SK-N-SH treated with all-trans-retinoic acid at 6 μM for 48 hours (cell line): ENCODE measurements around the gene CD151.

ENCODE experiments used
- ARNTL ChIP-seq: fragments of 450-650 bp; formaldehyde crosslinking; IDR thresholded peaks from 2 replicates; pipeline ENCODE4 v1.5.0; 2020; ENCODE audit warnings: low read depth, mild to moderate bottlenecking, moderate library complexity, borderline replicate concordance
- CREB5 ChIP-seq: fragments of 250-450 bp; sonication (Bioruptor Pico); IDR thresholded peaks from 2 replicates; pipeline ENCODE4 v1.5.1; 2020; ENCODE audit warnings: low read depth, mild to moderate bottlenecking, moderate library complexity
- GLIS3 ChIP-seq: fragments of 250-450 bp; sonication (Bioruptor Pico); IDR thresholded peaks from 2 replicates; pipeline ENCODE4 v1.5.0; 2020; ENCODE audit warnings: mild to moderate bottlenecking, moderate library complexity
- OSR1 ChIP-seq: fragments of 250-450 bp; sonication (Bioruptor Pico); IDR thresholded peaks from 2 replicates; pipeline ENCODE4 v1.8.0; 2022; ENCODE audit warnings: moderate library complexity, mild to moderate bottlenecking, inconsistent platforms
- PATZ1 ChIP-seq: fragments of 250-450 bp; sonication (Bioruptor Pico); IDR thresholded peaks from 2 replicates; pipeline ENCODE4 v1.8.0; 2020; ENCODE audit warnings: mild to moderate bottlenecking, moderate library complexity, borderline replicate concordance
- PPARA ChIP-seq: fragments of 250-450 bp; sonication (Bioruptor Pico); IDR thresholded peaks from 2 replicates; pipeline ENCODE4 v1.5.0; 2020; ENCODE audit warnings: mild to moderate bottlenecking, borderline replicate concordance
- RARB ChIP-seq: fragments of 250-450 bp; sonication (Bioruptor Pico); IDR thresholded peaks from 2 replicates; pipeline ENCODE4 v1.8.0; 2021; ENCODE audit warnings: mild to moderate bottlenecking, moderate library complexity
- ZC3H10 ChIP-seq: fragments of 250-450 bp; sonication (Bioruptor Pico); IDR thresholded peaks from 2 replicates; pipeline ENCODE4 v1.5.1; 2021; ENCODE audit warnings: mild to moderate bottlenecking, moderate library complexity
- ZNF8 ChIP-seq: fragments of 450-650 bp; formaldehyde crosslinking; IDR thresholded peaks from 2 replicates; pipeline ENCODE4 v1.5.0; 2020; ENCODE audit warnings: mild to moderate bottlenecking, moderate library complexity

DNA sequence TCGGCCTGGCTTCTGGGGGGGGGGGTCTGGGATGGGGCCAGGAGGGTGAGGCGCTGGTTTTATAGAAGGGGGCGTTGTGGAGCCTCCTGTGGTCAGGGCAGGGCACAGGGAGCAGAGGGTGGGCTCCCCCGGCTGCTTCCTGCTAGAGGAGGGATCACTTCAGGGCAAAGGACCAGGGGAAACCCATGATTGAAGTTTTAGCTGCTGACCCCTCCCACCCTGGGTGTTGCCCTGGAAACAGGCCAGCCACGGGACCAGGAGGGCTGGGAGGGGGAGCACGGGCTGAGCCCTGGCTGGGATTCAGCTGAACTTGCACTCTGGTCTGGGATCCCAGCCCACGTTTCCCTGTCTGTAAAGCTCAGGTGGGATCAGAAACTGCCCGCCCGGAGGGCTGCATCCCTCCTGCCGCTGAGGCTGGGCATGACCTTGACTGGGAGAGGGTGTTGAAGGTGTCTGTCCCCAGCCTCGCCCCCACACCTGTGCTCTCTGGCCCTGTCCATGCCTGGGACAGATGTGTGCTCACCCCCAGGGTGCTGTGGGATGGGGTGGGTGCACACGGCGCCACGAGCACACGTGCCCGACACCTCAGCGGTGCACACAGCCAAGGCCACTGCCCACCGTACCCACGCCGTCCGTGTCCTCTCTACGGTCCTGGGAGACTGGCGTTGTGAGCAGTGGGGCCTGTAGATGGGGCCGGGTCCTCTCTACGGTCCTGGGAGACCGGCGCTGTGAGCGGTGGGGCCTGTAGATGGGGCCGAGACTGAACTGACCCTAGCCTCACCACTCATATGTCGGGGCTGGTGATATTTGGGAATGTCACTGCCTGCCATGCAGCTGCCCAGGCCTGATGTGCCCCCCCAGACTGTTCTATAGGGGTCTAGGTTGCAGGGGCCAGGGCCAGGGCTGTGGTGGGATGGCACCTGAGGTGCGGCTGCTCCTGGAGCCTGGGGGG, 12.2 kb downstream of the CD151 start:
- TF ChIP-seq RARB (no peak), CREB5 (CRISPR knock-in tag) (no peak), ARNTL (CRISPR knock-in tag) (no peak), GLIS3 (no peak), PPARA (no peak), PATZ1 (CRISPR knock-in tag) (no peak), ZNF8 (CRISPR knock-in tag) (no peak), OSR1 (CRISPR knock-in tag) (no peak), ZC3H10 (no peak)
